OCI-LY1 (cell line): ENCODE data around the gene AGPAT2.

Experiments
- H2AFZ ChIP-seq: fragments of 200-600 bp; sonication (generic), shearing (Covaris generic); 2 replicates; pipeline ENCODE4 v1.6.0; 2014; ENCODE audit warnings: antibody characterized with exemption, mild to moderate bottlenecking, low read length
- H3F3A ChIP-seq: fragments of 200-600 bp; sonication (generic), shearing (Covaris generic); 2 replicates; pipeline ENCODE4 v1.6.0; 2014; ENCODE audit warnings: mild to moderate bottlenecking, antibody characterized with exemption, low read length, moderate library complexity; ENCODE audit not compliant: insufficient read depth
- H3K27ac ChIP-seq: fragments of 200-600 bp; sonication (generic); 2 replicates; pipeline ENCODE4 v1.5.1; 2014; ENCODE audit warnings: low read length, mixed run types, mild to moderate bottlenecking, low read depth; ENCODE audit not compliant: poor library complexity, severe bottlenecking
- H3K27me3 ChIP-seq: fragments of 200-600 bp; sonication (generic); 2 replicates; pipeline ENCODE4 v1.6.0; 2014; ENCODE audit warnings: antibody characterized with exemption, mild to moderate bottlenecking, low read length, moderate library complexity; ENCODE audit not compliant: insufficient read depth
- H3K36me3 ChIP-seq: fragments of 200-600 bp; sonication (generic); 2 replicates; pipeline ENCODE4 v1.6.1; 2014; ENCODE audit warnings: mild to moderate bottlenecking, antibody characterized with exemption, low read length, moderate library complexity, mixed read lengths; ENCODE audit not compliant: insufficient read depth
- H3K4me1 ChIP-seq: fragments of 200-600 bp; sonication (generic); 2 replicates; pipeline ENCODE4 v1.5.1; 2014; ENCODE audit warnings: mild to moderate bottlenecking, low read length, moderate library complexity; ENCODE audit not compliant: insufficient read depth, severe bottlenecking
- H3K4me2 ChIP-seq: fragments of 200-600 bp; sonication (generic), shearing (Covaris generic); 2 replicates; pipeline ENCODE4 v1.6.1; 2014; ENCODE audit warnings: low read length
- H3K4me3 ChIP-seq: fragments of 200-600 bp; sonication (generic); 2 replicates; pipeline ENCODE4 v1.5.1; 2014; ENCODE audit warnings: low read length, low read depth, mild to moderate bottlenecking, mixed read lengths; ENCODE audit not compliant: poor library complexity, severe bottlenecking
- H3K79me2 ChIP-seq: fragments of 200-600 bp; shearing (Covaris generic); 2 replicates; pipeline ENCODE4 v1.6.1; 2016; ENCODE audit warnings: mixed run types, low read length, mixed read lengths; ENCODE audit not compliant: insufficient read depth
- H3K9ac ChIP-seq: fragments of 200-600 bp; sonication (generic), shearing (Covaris generic); 2 replicates; pipeline ENCODE4 v1.6.1; 2014; ENCODE audit warnings: mild to moderate bottlenecking, low read length, mixed read lengths
- H3K9me2 ChIP-seq: fragments of 200-600 bp; sonication (generic), shearing (Covaris generic); 2 replicates; pipeline ENCODE4 v1.6.1; 2014; ENCODE audit warnings: low read depth, mild to moderate bottlenecking, low read length, mixed read lengths
- H3K9me3 ChIP-seq: fragments of 200-600 bp; shearing (Covaris generic); 2 replicates; pipeline ENCODE4 v1.6.1; 2014; ENCODE audit warnings: low read length, mixed read lengths
- H4K20me1 ChIP-seq: fragments of 200-600 bp; sonication (generic), shearing (Covaris generic); 2 replicates; pipeline ENCODE4 v1.6.0; 2016; ENCODE audit warnings: mild to moderate bottlenecking, low read length; ENCODE audit not compliant: insufficient read depth
- CTCF ChIP-seq: fragments of 200-600 bp; sonication (generic), shearing (Covaris generic); IDR thresholded peaks from 2 replicates; pipeline ENCODE4 v1.5.1; 2017; ENCODE audit warnings: mild to moderate bottlenecking, antibody characterized with exemption, low read length, moderate library complexity, mixed read lengths
- EZH2 ChIP-seq: fragments of 200-600 bp; sonication (generic), shearing (Covaris generic); IDR thresholded peaks from 2 replicates; pipeline ENCODE4 v1.8.0; 2017; ENCODE audit warnings: borderline replicate concordance, mixed run types, mild to moderate bottlenecking, antibody characterized with exemption, low read length, moderate library complexity, mixed read lengths

AGPAT2 gene

GRCh38 chr9:136630662-136630992 is 56.6 kb downstream of the AGPAT2 start:
- H2AFZ ChIP-seq, result no peak overlapping the region
- no peaks in the 10 kb centered on the region for H3K4me1 ChIP-seq
- H3K9ac ChIP-seq, result no peak overlapping the region
- H3K4me3 ChIP-seq, result no peak overlapping the region
- no peaks in the 10 kb centered on the region for H3F3A ChIP-seq
- H3K79me2 ChIP-seq, result no peaks in the 10 kb centered on the region
- no peaks in the 10 kb centered on the region for H4K20me1 ChIP-seq
- TF ChIP-seq EZH2 (no peak), CTCF (no peak)
- no peak overlapping the region for H3K27ac ChIP-seq
- H3K4me2 ChIP-seq, result no peak overlapping the region
- peaks cover 6% of the 10 kb centered on the region; the same call in 1 of the 2 replicates for H3K27me3 ChIP-seq
- no peaks in the 10 kb centered on the region for H3K9me2 ChIP-seq
- no peaks in the 10 kb centered on the region for H3K9me3 ChIP-seq
- no peaks in the 10 kb centered on the region for H3K36me3 ChIP-seq

- no peaks in the 10 kb centered on the region for H3K79me2 ChIP-seq
- peak; percentile 52 for TF ChIP-seq CTCF
- no peak for TF ChIP-seq EZH2
- no peak overlapping the region for H2AFZ ChIP-seq
- H4K20me1 ChIP-seq, result no peaks in the 10 kb centered on the region
- no peaks in the 10 kb centered on the region for H3K9me2 ChIP-seq
- no peak overlapping the region for H3K4me2 ChIP-seq
- no peaks in the 10 kb centered on the region for H3F3A ChIP-seq
- no peaks in the 10 kb centered on the region for H3K4me1 ChIP-seq
- peaks cover 6% of the 10 kb centered on the region; the same call in 1 of the 2 replicates for H3K27me3 ChIP-seq
- no peaks in the 10 kb centered on the region for H3K36me3 ChIP-seq
- no peak overlapping the region for H3K27ac ChIP-seq
- no peak overlapping the region for H3K4me3 ChIP-seq
- no peak overlapping the region for H3K9ac ChIP-seq
- no peaks in the 10 kb centered on the region for H3K9me3 ChIP-seq
Observed at GRCh38 chr9:136629879-136630661, 57.2 kb downstream of the AGPAT2 start.

- Histone ChIP-seq H3K79me2 (no peaks in the 10 kb centered on the region), H3K36me3 (no peaks in the 10 kb centered on the region), H3K9ac (no peak overlapping the region), H3K9me3 (no peaks in the 10 kb centered on the region), H3K27ac (no peak overlapping the region), H3K9me2 (no peaks in the 10 kb centered on the region), H3F3A (no peaks in the 10 kb centered on the region), H4K20me1 (no peaks in the 10 kb centered on the region), H3K27me3 (peaks cover 6% of the 10 kb centered on the region; the same call in 1 of the 2 replicates), H3K4me2 (no peak overlapping the region), H2AFZ (no peak overlapping the region), H3K4me3 (no peak overlapping the region), H3K4me1 (no peaks in the 10 kb centered on the region)
- no peak for TF ChIP-seq CTCF
- no peak for TF ChIP-seq EZH2
Observed at GRCh38 chr9:136629001-136629878, 58.0 kb downstream of the AGPAT2 start.
